Brain microvascular endothelial cell (primary cell): Measurements from ENCODE around the gene TMEM271.
A peak's percentile ranks its signal among the peaks of the same experiment; 100 is the strongest.

Source experiments
- DNase-seq: peaks from one replicate; pipeline ENCODE4 v3.0.0-alpha.2; 2020
- H3K27ac ChIP-seq: fragments of 250-450 bp; sonication (Bioruptor Pico); 2 replicates; pipeline ENCODE4 v1.5.1; 2020; ENCODE audit warnings: mild to moderate bottlenecking, moderate library complexity
- H3K27me3 ChIP-seq: fragments of 250-450 bp; sonication (Bioruptor Pico); replicated peaks from 2 replicates; pipeline ENCODE4 v1.5.1; 2020; ENCODE audit warnings: mild to moderate bottlenecking
- H3K36me3 ChIP-seq: fragments of 250-450 bp; sonication (Bioruptor Pico); replicated peaks from 2 replicates; pipeline ENCODE4 v1.5.1; 2020; ENCODE audit warnings: mild to moderate bottlenecking
- H3K4me3 ChIP-seq: 2 replicates; pipeline ENCODE4 v1.5.1; 2011; ENCODE audit warnings: low read depth, mild to moderate bottlenecking, control low read depth, low read length, moderate library complexity
- CTCF ChIP-seq: IDR thresholded peaks from 2 replicates; pipeline ENCODE4 v1.5.1; 2011; ENCODE audit warnings: low read depth, mild to moderate bottlenecking, moderate library complexity, low read length, control low read depth, inconsistent platforms; ENCODE audit errors: missing control alignments
- in situ Hi-C: cut with HindIII; loops from 2 replicates; pipeline ENCODE4 v1.10.0; 2017; ENCODE audit warnings: low sequenced_read_pairs, low pct_ligation_motif_present

TMEM271 gene

GRCh38 chr4:610411-611261 is 34.5 kb upstream of the TMEM271 start:
- in situ Hi-C loops, result no loop called here
- no peak for TF ChIP-seq CTCF
- peak; percentile 34 for DNase-seq
- Histone ChIP-seq H3K36me3 (no peaks in the 10 kb centered on the region), H3K4me3 (no peak overlapping the region), H3K27me3 (no peaks in the 10 kb centered on the region), H3K27ac (no peak overlapping the region)

GRCh38 chr4:609400-610050 is 33.4 kb upstream of the TMEM271 start:
- H3K27me3 ChIP-seq, result no peaks in the 10 kb centered on the region
- no peaks in the 10 kb centered on the region for H3K36me3 ChIP-seq
- in situ Hi-C loops, result no loop called here
- no peak for TF ChIP-seq CTCF
- H3K27ac ChIP-seq, result no peak overlapping the region
- no peak overlapping the region for H3K4me3 ChIP-seq
- no peak for DNase-seq

- no peak for DNase-seq
- Histone ChIP-seq H3K27ac (no peak overlapping the region), H3K27me3 (no peaks in the 10 kb centered on the region), H3K4me3 (no peak overlapping the region), H3K36me3 (no peaks in the 10 kb centered on the region)
- no peak for TF ChIP-seq CTCF
- in situ Hi-C loops, result no loop called here
These were observed 32.1 kb upstream of the TMEM271 start for GRCh38 chr4:608236-608635.

- in situ Hi-C loops, result no loop called here
- DNase-seq, result no peak
- no peak for TF ChIP-seq CTCF
- Histone ChIP-seq H3K27ac (no peak overlapping the region), H3K4me3 (no peak overlapping the region), H3K27me3 (no peaks in the 10 kb centered on the region), H3K36me3 (no peaks in the 10 kb centered on the region)
These were observed 29.8 kb upstream of the TMEM271 start for GRCh38 chr4:605702-606425.

GRCh38 chr4:604131-604530 is 28.0 kb upstream of the TMEM271 start:
- Histone ChIP-seq H3K27ac (no peak overlapping the region), H3K36me3 (no peaks in the 10 kb centered on the region), H3K4me3 (no peak overlapping the region), H3K27me3 (no peaks in the 10 kb centered on the region)
- in situ Hi-C loops, result no loop called here
- TF ChIP-seq CTCF, result no peak
- no peak for DNase-seq
